Lung microvascular endothelial cell (primary cell): ENCODE data around the gene OR2Z1. TPM values are rescaled to one million over a fixed set of nuclear protein-coding genes. Genes with fewer than 3 reads are reported as not detected.
"Not testable (repeated sequence)": the region's sequence is repeated elsewhere in the genome, so short reads cannot be mapped to it uniquely, and the experiment has no call there.

ENCODE experiments used
- DNase-seq, 2 donors: peaks; one replicate each; pipeline versions ENCODE4 v3.0.0 to v3.0.0-alpha.2; 2010; ENCODE audit warnings: low read depth in 2 of 2
- total RNA-seq: library from RNA; depleted of rRNA; stranded (reverse); fragments of >200 nt; gene quantifications from 2 replicates; pipeline ENCODE4 v1.2.1, GENCODE V29; 2014

OR2Z1 gene
- total RNA-seq, 1 donor from 2014 or later, result not detected

- DNase-seq, result no peak
Measured at GRCh38 chr19:8702350-8702749, 19.1 kb upstream of the OR2Z1 start.

DNA sequence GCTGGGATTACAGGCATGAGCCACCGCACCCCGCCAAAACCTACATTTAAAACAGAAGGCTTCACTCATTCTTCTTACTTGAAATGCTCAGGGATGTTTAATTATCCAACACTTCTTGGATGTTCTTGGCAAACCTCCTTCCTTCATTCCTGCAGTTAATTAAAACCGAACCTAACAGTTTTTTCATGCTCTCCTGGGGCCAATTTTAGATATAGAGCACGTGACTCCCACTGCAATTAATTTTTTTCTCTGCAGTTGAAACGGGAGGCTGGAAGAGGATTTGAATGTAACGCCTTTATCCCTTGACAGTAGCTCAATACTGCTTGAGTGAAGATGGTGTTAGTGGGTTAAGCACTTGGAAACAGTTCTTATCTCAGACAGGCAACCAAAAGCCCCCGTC, 18.2 kb upstream of the OR2Z1 start:
- no peak for DNase-seq

GRCh38 chr19:8705304-8705703, 16.1 kb upstream of the OR2Z1 start:
- DNase-seq, result not testable (repeated sequence)

- DNase-seq, result no peak
Measured at GRCh38 chr19:8705742-8706141, 15.7 kb upstream of the OR2Z1 start.

DNA sequence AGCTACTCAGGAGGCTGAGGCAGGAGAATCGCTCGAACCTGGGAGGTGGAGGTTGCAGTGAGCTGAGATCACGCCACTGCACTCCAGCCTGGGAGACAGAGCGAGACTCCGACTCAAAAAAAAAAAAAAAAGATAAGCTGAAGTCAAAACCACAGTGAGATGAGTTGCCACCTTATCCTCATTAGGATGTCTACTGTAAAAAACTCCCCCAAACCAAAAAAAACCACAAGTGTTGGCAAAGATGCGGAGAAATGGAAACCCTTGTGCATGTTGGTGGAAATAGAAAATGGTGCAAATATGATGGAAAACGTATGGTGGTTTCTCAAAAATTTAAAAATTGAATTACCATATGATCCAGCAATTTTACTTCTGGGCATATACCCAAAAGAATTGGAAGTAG, 11.1 kb upstream of the OR2Z1 start:
- not testable (repeated sequence) for DNase-seq

- no peak for DNase-seq
Measured at GRCh38 chr19:8722032-8722431, 598 bp downstream of the OR2Z1 start.

DNA sequence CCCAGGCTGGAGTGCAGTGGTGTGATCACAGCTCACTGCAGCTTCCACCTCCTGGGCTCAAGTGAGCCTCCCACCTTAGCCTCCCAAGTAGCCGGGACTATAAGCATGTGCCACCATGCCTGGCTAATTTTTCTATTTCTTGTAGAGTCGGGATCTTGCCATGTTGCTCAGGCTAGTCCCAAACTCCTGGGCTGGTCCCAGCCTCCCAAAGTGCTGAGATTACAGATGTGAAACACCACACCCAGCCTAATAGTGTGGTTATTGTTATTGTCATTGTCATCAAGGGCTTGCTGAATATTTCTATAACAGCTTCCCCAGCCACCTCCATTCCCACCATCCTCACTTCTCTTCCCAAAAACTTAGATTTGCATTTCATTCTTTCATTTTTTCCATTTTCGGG, 2.8 kb downstream of the OR2Z1 start:
- no peak for DNase-seq

DNA sequence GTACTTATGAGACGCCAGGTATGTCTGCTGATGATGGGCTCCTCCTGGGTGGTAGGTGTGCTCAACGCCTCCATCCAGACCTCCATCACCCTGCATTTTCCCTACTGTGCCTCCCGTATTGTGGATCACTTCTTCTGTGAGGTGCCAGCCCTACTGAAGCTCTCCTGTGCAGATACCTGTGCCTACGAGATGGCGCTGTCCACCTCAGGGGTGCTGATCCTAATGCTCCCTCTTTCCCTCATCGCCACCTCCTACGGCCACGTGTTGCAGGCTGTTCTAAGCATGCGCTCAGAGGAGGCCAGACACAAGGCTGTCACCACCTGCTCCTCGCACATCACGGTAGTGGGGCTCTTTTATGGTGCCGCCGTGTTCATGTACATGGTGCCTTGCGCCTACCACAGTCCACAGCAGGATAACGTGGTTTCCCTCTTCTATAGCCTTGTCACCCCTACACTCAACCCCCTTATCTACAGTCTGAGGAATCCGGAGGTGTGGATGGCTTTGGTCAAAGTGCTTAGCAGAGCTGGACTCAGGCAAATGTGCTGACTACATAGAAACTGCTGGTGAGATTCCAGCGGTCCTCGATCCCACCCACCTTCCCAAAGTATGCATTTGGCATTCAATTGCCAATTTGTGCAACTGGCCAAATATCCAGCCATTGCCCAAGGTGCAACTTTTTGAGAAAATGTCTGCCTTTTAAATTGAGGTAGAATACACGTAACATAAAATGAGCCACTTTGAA, 10.2 kb downstream of the OR2Z1 start:
- DNase-seq, result no peak

GRCh38 chr19:8738377-8738776, 16.9 kb downstream of the OR2Z1 start:
- DNase-seq, result no peak

- DNase-seq, result not testable (repeated sequence)
Measured at GRCh38 chr19:8739291-8740065, 18.0 kb downstream of the OR2Z1 start.

DNA sequence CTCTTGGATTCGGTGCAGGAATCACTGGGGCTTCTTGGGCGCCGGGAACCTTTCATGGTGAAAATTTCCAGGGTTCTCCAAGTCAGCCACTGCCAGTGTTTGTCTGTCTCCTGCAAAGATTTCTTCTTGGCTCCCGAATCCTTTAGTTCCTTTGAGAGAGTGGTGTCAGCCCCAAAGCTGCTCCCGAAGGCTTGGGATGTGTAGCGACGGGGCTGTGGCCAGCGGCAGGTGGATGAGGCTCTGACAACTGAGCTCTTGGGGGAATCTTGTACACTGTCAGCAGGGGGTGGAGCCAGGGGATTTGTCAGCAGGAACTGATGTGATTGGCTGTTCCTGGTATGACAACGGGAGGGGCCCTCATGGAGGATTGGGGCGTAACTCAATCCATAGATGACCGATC, 45.8 kb downstream of the OR2Z1 start:
- DNase-seq, result not testable (repeated sequence)

- DNase-seq, result not testable (repeated sequence)
Measured at GRCh38 chr19:8769265-8769664, 47.8 kb downstream of the OR2Z1 start.

- not testable (repeated sequence) for DNase-seq
Measured at GRCh38 chr19:8773587-8773986, 52.2 kb downstream of the OR2Z1 start.

Other genes starting within 250 kb of the OR2Z1 start
- not detected in 2 replicates for gene PRAM1, start 219.0 kb upstream of the OR2Z1 start, total RNA-seq
- gene ZNF414, start 207.5 kb upstream of the OR2Z1 start, total RNA-seq, result 2.2 and 2.4 TPM in 2 replicates
- gene MYO1F, start 144.2 kb upstream of the OR2Z1 start, total RNA-seq, result 0.22 and 0.40 TPM in 2 replicates
- 4.1 and 17.1 TPM in 2 replicates for gene ADAMTS10, start 110.9 kb upstream of the OR2Z1 start, total RNA-seq
- not detected in 2 replicates for gene NFILZ, start 91.0 kb upstream of the OR2Z1 start, total RNA-seq
- gene ACTL9, start 22.8 kb upstream of the OR2Z1 start, total RNA-seq, result not detected in 2 replicates
- 1.1 and 3.6 TPM in 2 replicates for gene ZNF558, start 110.7 kb downstream of the OR2Z1 start, total RNA-seq
- not detected in 2 replicates for gene MBD3L1, start 110.7 kb downstream of the OR2Z1 start, total RNA-seq